HepG2 (cell line): ENCODE data around the gene MAPK12. TPM values are rescaled to one million over a fixed set of nuclear protein-coding genes. Genes with fewer than 3 reads are reported as not detected.

Source experiments
- ATAC-seq: fragments of 200-7000 bp; cut with Tn5 transposase; 3 replicates; pipeline ENCODE4 v1.9.1; 2020; ENCODE audit warnings: mild to moderate bottlenecking, moderate library complexity
- BruUV-seq: library from RNA; stranded (reverse); fragments of 400-500 nt; replicated peaks from 2 replicates; lab custom pipeline; 2021; lab: Mats Ljungman, UMichigan
- CTCF ChIA-PET: fragments of 300-600 bp; formaldehyde crosslinking; extraction: SDS; loops from one replicate; lab custom pipeline; 2021; ENCODE audit warnings: low total read pairs, inconsistent platforms, low intra/inter-chr PET ratio; lab: Yijun Ruan, JAX
- POLR2A ChIA-PET: fragments of 350-600 bp; sonication (Branson Sonifier 250); formaldehyde crosslinking; loops from one replicate; lab custom pipeline; 2020; ENCODE audit warnings: antibody characterized with exemption, inconsistent platforms; lab: Yijun Ruan, JAX
- DNase-seq: peaks from one replicate; pipeline ENCODE4 v3.0.0-alpha.2; 2015; ENCODE audit warnings: low spot score
- FAIRE-seq: peaks from 3 replicates; lab custom pipeline; 2011; peaks lifted over from hg19 to GRCh38; lab: Jason Lieb, UNC
- H2AFZ ChIP-seq: one replicate; pipeline ENCODE4 v1.6.1; 2011; ENCODE audit warnings: low read length, inconsistent platforms
- H3K27ac ChIP-seq: fragments of 300-600 bp; 3 replicates; pipeline ENCODE4 v1.8.0; 2011; ENCODE audit warnings: mixed run types, mild to moderate bottlenecking, mixed read lengths, low read length, inconsistent platforms; ENCODE audit not compliant: insufficient read depth; ENCODE audit errors: extremely low read length
- H3K27me3 ChIP-seq, 2 experiments: fragments of 200-600 bp in 1 of 2; 2 replicates in 1 of 2; 3 replicates in 1 of 2; pipeline versions ENCODE4 v1.6.0 to v1.8.0; 2011; ENCODE audit warnings: low read length in 2 of 2, mild to moderate bottlenecking in 2 of 2, moderate library complexity in 2 of 2, inconsistent platforms in 1 of 2; ENCODE audit not compliant: insufficient read depth in 2 of 2, control insufficient read depth in 1 of 2
- H3K36me3 ChIP-seq, 2 experiments: fragments of 200-600 bp in 1 of 2; replicated peaks in 1 of 2; 2 replicates in 1 of 2; 3 replicates in 1 of 2; pipeline versions ENCODE4 v1.5.1 to v1.8.0; 2011; ENCODE audit warnings: low read length in 2 of 2, inconsistent platforms in 1 of 2; ENCODE audit not compliant: insufficient read depth in 2 of 2, control insufficient read depth in 1 of 2
- H3K4me1 ChIP-seq: 2 replicates; pipeline ENCODE4 v1.5.1; 2012; ENCODE audit warnings: low read length, inconsistent platforms; ENCODE audit not compliant: insufficient read depth
- H3K4me2 ChIP-seq: 2 replicates; pipeline ENCODE4 v1.6.0; 2011; ENCODE audit warnings: low read depth, low read length, inconsistent platforms
- H3K4me3 ChIP-seq, 3 experiments: fragments of 200-600 bp in 1 of 3; sonication (generic), shearing (Covaris generic) in 1 of 3; replicated peaks in 1 of 3; 2 replicates each; pipeline ENCODE4 v1.5.1; 2011 to 2016; ENCODE audit warnings: low read length in 3 of 3, inconsistent platforms in 2 of 3, low read depth in 2 of 3, mild to moderate bottlenecking in 2 of 3, control low read depth in 1 of 3, mixed read lengths in 1 of 3; ENCODE audit not compliant: insufficient read depth in 1 of 3
- H3K79me2 ChIP-seq: one replicate; pipeline ENCODE4 v1.6.1; 2011; ENCODE audit warnings: low read length, inconsistent platforms; ENCODE audit not compliant: insufficient read depth
- H3K9ac ChIP-seq: 2 replicates; pipeline ENCODE4 v1.6.0; 2011; ENCODE audit warnings: mild to moderate bottlenecking, low read depth, low read length, inconsistent platforms; ENCODE audit not compliant: insufficient read depth
- H3K9me3 ChIP-seq: 2 replicates; pipeline ENCODE4 v1.5.1; 2012; ENCODE audit warnings: mild to moderate bottlenecking, low read length
- H4K20me1 ChIP-seq: 2 replicates; pipeline ENCODE4 v1.6.0; 2011; ENCODE audit warnings: inconsistent platforms, mild to moderate bottlenecking, low read length, moderate library complexity; ENCODE audit not compliant: insufficient read depth
- ATF1 ChIP-seq: IDR thresholded peaks from 2 replicates; pipeline ENCODE4 v1.6.1; 2016; ENCODE audit warnings: mild to moderate bottlenecking, control low read depth
- ZNF207 ChIP-seq: fragments of 450-650 bp; IDR thresholded peaks from 2 replicates; pipeline ENCODE4 v1.6.1; 2016; ENCODE audit warnings: antibody characterized with exemption, borderline replicate concordance
- ZNF572 ChIP-seq: sonication (generic); formaldehyde crosslinking; IDR thresholded peaks from 2 replicates; pipeline ENCODE4 v1.5.1; 2020; ENCODE audit warnings: mild to moderate bottlenecking, missing genetic modification reagents
- WGBS: methylation state at CpG from one replicate; pipeline ENCODE4 v1.1.6; 2017; ENCODE audit warnings: low lambda C conversion rate; 5-methylcytosine and 5-hydroxymethylcytosine counted together
- in situ Hi-C: cut with HindIII; loops from 2 replicates; pipeline ENCODE4 v1.10.0; 2017; ENCODE audit warnings: low pct_unique_long_range_greater_than_20kb; ENCODE audit not compliant: extremely low pct_ligation_motif_present
- intact Hi-C: fragments of 100-400 bp; cut with micrococcal nuclease; formaldehyde crosslinking; loops from one replicate; pipeline ENCODE4 v1.10.0; 2022; ENCODE audit not compliant: unreplicated experiment
- polyA plus RNA-seq, 8 experiments: library from polyadenylated mRNA; depleted of rRNA in 3 of 8; stranded (reverse) in 7 of 8; unstranded in 1 of 8; fragments of >200 nt; fragmentation: Illumina TruSeq in 4 of 8; extraction: Trizol in 4 of 8; gene quantifications; 2 replicates each; pipeline versions ENCODE4 v1.2.1 to v1.2.3, GENCODE V29; 2011 to 2016; ENCODE audit warnings: low read depth in 4 of 8, missing spikeins in 1 of 8, mixed read lengths in 1 of 8; ENCODE audit not compliant: insufficient read depth in 1 of 8
- total RNA-seq, 5 experiments: library from RNA; depleted of rRNA; stranded (reverse); fragments of >200 nt; fragmentation: Illumina TruSeq; extraction: Trizol; gene quantifications; 2 replicates each; pipeline ENCODE4 v1.2.3, GENCODE V29; 2016; ENCODE audit warnings: low read depth in 1 of 5
- TF ChIP-seq, protein P1 (sequence below): sonication (generic); formaldehyde crosslinking; IDR thresholded peaks from 2 replicates; pipeline ENCODE4 v1.4.0; 2020; ENCODE audit warnings: low read depth, missing genetic modification reagents
- TF ChIP-seq, protein P2 (sequence below): sonication (generic); formaldehyde crosslinking; IDR thresholded peaks from 2 replicates; pipeline ENCODE4 v1.4.0; 2020; ENCODE audit warnings: mild to moderate bottlenecking, missing genetic modification reagents, borderline replicate concordance
- TF ChIP-seq, protein P3 (sequence below): IDR thresholded peaks from 2 replicates; pipeline ENCODE4 v1.6.1; 2016; ENCODE audit warnings: mild to moderate bottlenecking, missing biosample characterization, missing genetic modification reagents

The MAPK12 gene
- total and polyA plus RNA-seq, 2 of the 13 experiments (the other 11 are each of a cell fraction or from before 2014, with no cell fraction given), result 22.2 to 23.3 TPM

DNA sequence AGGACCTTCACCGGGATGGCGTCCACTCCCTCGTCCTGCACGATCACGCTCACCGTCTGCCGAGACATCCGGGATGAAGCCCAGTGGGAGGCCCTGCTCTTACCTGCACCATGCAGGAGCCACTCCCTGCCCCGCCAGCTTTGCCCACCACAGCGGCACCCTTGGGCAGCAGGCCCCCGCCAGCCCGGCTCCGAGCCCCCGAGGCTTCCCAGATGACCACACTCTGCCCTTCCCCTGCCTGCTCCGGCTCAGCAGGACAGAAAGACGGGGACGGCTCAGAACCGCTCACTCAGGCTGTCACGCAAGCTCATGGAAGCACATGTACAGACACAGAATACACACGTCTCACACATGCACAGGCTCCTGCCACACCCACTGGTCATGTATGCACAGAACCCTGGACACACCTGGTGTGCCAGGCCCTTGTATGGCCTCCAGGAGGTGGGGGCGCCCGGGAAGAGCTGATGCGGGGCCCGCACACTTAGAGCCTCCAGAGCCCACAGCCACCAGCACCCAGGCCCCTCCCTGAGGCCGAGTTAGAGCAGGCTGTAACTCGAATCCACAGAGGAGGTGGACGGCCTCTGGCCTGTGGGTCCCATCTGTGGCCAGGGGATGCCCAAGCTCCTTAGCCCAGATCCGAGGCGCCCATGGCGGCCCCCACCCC is 17.6 kb upstream of the MAPK12 start (continued):
- TF ChIP-seq, protein P1, sequence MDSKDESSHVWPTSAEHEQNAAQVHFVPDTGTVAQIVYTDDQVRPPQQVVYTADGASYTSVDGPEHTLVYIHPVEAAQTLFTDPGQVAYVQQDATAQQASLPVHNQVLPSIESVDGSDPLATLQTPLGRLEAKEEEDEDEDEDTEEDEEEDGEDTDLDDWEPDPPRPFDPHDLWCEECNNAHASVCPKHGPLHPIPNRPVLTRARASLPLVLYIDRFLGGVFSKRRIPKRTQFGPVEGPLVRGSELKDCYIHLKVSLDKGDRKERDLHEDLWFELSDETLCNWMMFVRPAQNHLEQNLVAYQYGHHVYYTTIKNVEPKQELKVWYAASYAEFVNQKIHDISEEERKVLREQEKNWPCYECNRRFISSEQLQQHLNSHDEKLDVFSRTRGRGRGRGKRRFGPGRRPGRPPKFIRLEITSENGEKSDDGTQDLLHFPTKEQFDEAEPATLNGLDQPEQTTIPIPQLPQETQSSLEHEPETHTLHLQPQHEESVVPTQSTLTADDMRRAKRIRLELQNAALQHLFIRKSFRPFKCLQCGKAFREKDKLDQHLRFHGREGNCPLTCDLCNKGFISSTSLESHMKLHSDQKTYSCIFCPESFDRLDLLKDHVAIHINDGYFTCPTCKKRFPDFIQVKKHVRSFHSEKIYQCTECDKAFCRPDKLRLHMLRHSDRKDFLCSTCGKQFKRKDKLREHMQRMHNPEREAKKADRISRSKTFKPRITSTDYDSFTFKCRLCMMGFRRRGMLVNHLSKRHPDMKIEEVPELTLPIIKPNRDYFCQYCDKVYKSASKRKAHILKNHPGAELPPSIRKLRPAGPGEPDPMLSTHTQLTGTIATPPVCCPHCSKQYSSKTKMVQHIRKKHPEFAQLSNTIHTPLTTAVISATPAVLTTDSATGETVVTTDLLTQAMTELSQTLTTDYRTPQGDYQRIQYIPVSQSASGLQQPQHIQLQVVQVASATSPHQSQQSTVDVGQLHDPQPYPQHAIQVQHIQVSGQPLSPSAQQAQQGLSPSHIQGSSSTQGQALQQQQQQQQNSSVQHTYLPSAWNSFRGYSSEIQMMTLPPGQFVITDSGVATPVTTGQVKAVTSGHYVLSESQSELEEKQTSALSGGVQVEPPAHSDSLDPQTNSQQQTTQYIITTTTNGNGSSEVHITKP (CRISPR knock-in tag), result no peak
- no peak for TF ChIP-seq ZNF572 (CRISPR knock-in tag)
- TF ChIP-seq, all 625 proteins: peak for 2

DNA sequence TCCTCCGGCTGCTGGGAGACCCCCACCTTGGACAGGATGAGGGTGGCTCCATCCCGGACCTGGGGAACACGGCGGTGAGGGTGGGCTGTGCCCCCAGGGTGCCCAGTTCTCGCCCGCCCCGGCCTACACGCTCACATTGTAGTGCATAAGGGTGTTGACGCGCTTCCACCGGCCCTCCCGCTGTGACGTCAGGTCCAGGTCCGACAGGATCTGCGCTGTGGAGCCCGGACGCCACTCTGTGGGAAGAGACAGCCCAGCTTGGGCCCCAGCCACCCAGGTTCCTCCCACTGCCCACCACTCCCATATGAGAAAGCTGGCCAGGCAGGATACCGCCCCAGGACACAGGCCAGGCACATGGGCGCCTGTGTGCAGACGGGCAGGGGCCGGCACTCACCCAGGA is 17.0 kb upstream of the MAPK12 start:
- Histone ChIP-seq H3K9ac (no peak overlapping the region), H4K20me1 (0 out of 2 replicates have a peak, but pooled peaks cover 3% of the 10 kb centered on the region), H3K27ac (no peak overlapping the region)
- WGBS, result no CpG with 5 or more reads among the region's 21 CpGs
- intact Hi-C loops, result no loop called here
- no peak for FAIRE-seq
- no peak for TF ChIP-seq ATF1
- TF ChIP-seq, protein P2, sequence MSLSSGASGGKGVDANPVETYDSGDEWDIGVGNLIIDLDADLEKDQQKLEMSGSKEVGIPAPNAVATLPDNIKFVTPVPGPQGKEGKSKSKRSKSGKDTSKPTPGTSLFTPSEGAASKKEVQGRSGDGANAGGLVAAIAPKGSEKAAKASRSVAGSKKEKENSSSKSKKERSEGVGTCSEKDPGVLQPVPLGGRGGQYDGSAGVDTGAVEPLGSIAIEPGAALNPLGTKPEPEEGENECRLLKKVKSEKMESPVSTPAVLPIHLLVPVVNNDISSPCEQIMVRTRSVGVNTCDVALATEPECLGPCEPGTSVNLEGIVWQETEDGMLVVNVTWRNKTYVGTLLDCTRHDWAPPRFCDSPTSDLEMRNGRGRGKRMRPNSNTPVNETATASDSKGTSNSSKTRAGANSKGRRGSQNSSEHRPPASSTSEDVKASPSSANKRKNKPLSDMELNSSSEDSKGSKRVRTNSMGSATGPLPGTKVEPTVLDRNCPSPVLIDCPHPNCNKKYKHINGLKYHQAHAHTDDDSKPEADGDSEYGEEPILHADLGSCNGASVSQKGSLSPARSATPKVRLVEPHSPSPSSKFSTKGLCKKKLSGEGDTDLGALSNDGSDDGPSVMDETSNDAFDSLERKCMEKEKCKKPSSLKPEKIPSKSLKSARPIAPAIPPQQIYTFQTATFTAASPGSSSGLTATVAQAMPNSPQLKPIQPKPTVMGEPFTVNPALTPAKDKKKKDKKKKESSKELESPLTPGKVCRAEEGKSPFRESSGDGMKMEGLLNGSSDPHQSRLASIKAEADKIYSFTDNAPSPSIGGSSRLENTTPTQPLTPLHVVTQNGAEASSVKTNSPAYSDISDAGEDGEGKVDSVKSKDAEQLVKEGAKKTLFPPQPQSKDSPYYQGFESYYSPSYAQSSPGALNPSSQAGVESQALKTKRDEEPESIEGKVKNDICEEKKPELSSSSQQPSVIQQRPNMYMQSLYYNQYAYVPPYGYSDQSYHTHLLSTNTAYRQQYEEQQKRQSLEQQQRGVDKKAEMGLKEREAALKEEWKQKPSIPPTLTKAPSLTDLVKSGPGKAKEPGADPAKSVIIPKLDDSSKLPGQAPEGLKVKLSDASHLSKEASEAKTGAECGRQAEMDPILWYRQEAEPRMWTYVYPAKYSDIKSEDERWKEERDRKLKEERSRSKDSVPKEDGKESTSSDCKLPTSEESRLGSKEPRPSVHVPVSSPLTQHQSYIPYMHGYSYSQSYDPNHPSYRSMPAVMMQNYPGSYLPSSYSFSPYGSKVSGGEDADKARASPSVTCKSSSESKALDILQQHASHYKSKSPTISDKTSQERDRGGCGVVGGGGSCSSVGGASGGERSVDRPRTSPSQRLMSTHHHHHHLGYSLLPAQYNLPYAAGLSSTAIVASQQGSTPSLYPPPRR (CRISPR knock-in tag), result no peak
- no peak for TF ChIP-seq ZNF207
- TF ChIP-seq, protein P3, sequence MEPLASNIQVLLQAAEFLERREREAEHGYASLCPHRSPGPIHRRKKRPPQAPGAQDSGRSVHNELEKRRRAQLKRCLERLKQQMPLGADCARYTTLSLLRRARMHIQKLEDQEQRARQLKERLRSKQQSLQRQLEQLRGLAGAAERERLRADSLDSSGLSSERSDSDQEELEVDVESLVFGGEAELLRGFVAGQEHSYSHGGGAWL (CRISPR knock-in tag), result no peak
- TF ChIP-seq, all 625 proteins: peak for 0
- H3K4me2 ChIP-seq, result no peak overlapping the region
- CTCF ChIA-PET, result interaction anchor here (0.6 to 1.3 kb wide), 3 partner anchors 48 to 192 kb away, joined by 3 to 4 read pairs (median 3); partner anchors contain the start of gene DENND6B
- in situ Hi-C loops, result loop anchor here (5.0 kb wide), 1 partner anchor 49 kb away; the partner anchor contains the start of gene DENND6B
- H2AFZ ChIP-seq, result no peak overlapping the region
- H3K36me3 ChIP-seq, result peaks cover 34 to 45% of the 10 kb centered on the region in 2 experiments; a peak in 4 of 5 replicates
- BruUV-seq, result no TSS peak
- H3K79me2 ChIP-seq, result no peaks in the 10 kb centered on the region
- DNase-seq, result no peak
- H3K27me3 ChIP-seq, result no peaks in the 10 kb centered on the region
- POLR2A ChIA-PET, result no interaction called here
- H3K9me3 ChIP-seq, result no peaks in the 10 kb centered on the region
- H3K4me3 ChIP-seq, result no peak overlapping the region
- H3K4me1 ChIP-seq, result peaks cover 6% of the 10 kb centered on the region
- ATAC-seq, result no peak
